ENCODE results near the gene SLC35A5. TPM values are rescaled to one million over a fixed set of nuclear protein-coding genes. Genes with fewer than 3 reads are reported as not detected.
A peak's percentile ranks its signal among the peaks of the same experiment; 100 is the strongest.
"Not testable (repeated sequence)": the region's sequence is repeated elsewhere in the genome, so short reads cannot be mapped to it uniquely, and the experiment has no call there.

SLC35A5 gene
- 10 to 100 TPM; 16.2 to 35.0 (median 21.9) TPM for total RNA-seq

- DNase-seq (ENCODE audit: low spot score in 2 of 2): peak; percentile 98 to 100
- H3K4me3 ChIP-seq (ENCODE audit: low read depth, poor library complexity, severe bottlenecking): peak within 1 kb of the TSS; percentile 94
- intact Hi-C loops (cut with DNase I; ENCODE audit: low total_unique reads): no loop called here
- TF ChIP-seq POLR2A (IDR thresholded peaks at IDR 0.05) (peak in 1 of 2 donors; percentile 10), CTCF (IDR thresholded peaks at IDR 0.05) (no peak)
- 0% methylated on average over 47 to 54 of the region's 58 CpGs for WGBS, 2 donors
Observed at GRCh38 chr3:112561734-112562529, at the start of gene SLC35A5, which contains the start of gene ATG3. SLC35A5 (plus strand) TSS chr3:112562045; CDS start chr3:112563404, 1,359 bp downstream. ATG3 (minus strand) TSS chr3:112561962; CDS start chr3:112561528, 434 bp downstream.

DNA sequence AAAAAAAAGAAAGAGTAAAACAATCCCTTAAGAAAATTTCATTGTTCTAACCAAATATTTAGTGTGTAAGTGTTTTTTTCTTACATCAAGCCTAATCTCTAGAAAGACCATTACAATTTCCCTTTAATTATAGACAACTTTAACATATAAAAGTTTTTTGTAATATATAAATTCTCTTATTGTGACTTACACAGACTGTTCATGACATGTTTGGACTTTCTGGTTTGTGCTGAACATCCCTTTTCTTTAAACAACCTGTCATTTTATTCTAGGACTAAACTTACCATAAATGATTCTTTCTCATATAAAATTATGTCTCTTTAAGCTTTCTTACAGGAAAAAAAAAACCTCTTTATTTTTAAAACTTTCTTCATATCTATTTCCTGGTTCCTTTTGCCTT is 49.5 kb upstream of the SLC35A5 start:
- no peak for TF ChIP-seq POLR2A (IDR thresholded peaks at IDR 0.05)
- no peak for TF ChIP-seq CTCF (IDR thresholded peaks at IDR 0.05)
- no peak for DNase-seq (ENCODE audit: low spot score in 2 of 2)
- no peak overlapping the region for H3K4me3 ChIP-seq (ENCODE audit: low read depth, poor library complexity, severe bottlenecking)
- intact Hi-C loops (cut with DNase I; ENCODE audit: low total_unique reads): no loop called here

- intact Hi-C loops (cut with DNase I; ENCODE audit: low total_unique reads): no loop called here
- WGBS, 2 donors: 57 to 62% methylated on average over 2 of the region's 2 CpGs
- H3K4me3 ChIP-seq (ENCODE audit: low read depth, poor library complexity, severe bottlenecking): no peak overlapping the region
- TF ChIP-seq CTCF (IDR thresholded peaks at IDR 0.05) (no peak), POLR2A (IDR thresholded peaks at IDR 0.05) (no peak)
- no peak for DNase-seq (ENCODE audit: low spot score in 2 of 2)
Observed at GRCh38 chr3:112514527-112515128, 47.2 kb upstream of the SLC35A5 start.

GRCh38 chr3:112518970-112519369 is 42.9 kb upstream of the SLC35A5 start:
- H3K4me3 ChIP-seq (ENCODE audit: low read depth, poor library complexity, severe bottlenecking); intact Hi-C loops (cut with DNase I; ENCODE audit: low total_unique reads); DNase-seq (ENCODE audit: low spot score in 2 of 2): not testable (repeated sequence)
- 59 to 68% methylated on average over 3 of the region's 3 CpGs for WGBS, 2 donors

DNA sequence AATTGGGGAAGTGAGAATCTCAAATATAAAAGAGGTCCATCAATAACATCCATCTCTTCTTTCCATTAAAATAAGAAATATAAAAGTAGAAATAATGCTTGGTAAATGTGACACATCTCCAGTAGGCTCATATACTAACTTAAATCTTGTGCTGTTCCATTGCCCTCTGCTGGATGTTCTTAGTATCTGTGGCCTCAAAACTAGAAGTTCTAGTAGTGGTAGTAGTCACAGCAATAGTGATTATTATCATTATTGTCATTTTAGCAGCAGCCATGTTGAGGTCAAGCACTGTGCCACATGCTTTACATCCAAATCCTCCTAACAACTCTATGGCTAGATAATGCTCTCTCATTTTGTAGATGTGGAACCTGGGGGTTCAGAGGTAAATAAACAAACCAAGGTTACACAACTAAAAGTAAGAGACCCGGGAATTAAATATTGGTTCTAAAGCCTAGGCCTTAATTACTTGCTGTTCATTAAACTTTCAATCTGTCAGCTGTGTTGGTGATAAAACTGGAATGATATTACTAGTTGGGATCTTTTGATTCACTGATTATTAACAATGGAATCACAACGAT is 42.3 kb upstream of the SLC35A5 start:
- TF ChIP-seq POLR2A (IDR thresholded peaks at IDR 0.05) (no peak), CTCF (IDR thresholded peaks at IDR 0.05) (no peak)
- WGBS, 2 donors: 67 to 93% methylated on average over 2 of the region's 2 CpGs
- intact Hi-C loops (cut with DNase I; ENCODE audit: low total_unique reads): loop anchor here (10.0 kb wide), 1 partner anchor 185 kb away; the partner anchor contains the start of gene CD200
- H3K4me3 ChIP-seq (ENCODE audit: low read depth, poor library complexity, severe bottlenecking): no peak overlapping the region
- DNase-seq (ENCODE audit: low spot score in 2 of 2): peak in 1 of 2 donors; percentile 36

- intact Hi-C loops (cut with DNase I; ENCODE audit: low total_unique reads): loop anchor here (10.0 kb wide), 1 partner anchor 189 kb away; the partner anchor contains the start of gene CD200
- WGBS, 2 donors: 93% methylated on average over 6 of the region's 6 CpGs
- not testable (repeated sequence) for H3K4me3 ChIP-seq (ENCODE audit: low read depth, poor library complexity, severe bottlenecking); DNase-seq (ENCODE audit: low spot score in 2 of 2)
Observed at GRCh38 chr3:112524127-112524526, 37.7 kb upstream of the SLC35A5 start.

Data from lower leg skin (tissue), 4 donors.